ENCODE data around the gene SYT13. TPM values are rescaled to one million over a fixed set of nuclear protein-coding genes. Genes with fewer than 3 reads are reported as not detected.

SYT13 gene
- total RNA-seq, 1 donor from 2014 or later: 0.06 TPM

DNA sequence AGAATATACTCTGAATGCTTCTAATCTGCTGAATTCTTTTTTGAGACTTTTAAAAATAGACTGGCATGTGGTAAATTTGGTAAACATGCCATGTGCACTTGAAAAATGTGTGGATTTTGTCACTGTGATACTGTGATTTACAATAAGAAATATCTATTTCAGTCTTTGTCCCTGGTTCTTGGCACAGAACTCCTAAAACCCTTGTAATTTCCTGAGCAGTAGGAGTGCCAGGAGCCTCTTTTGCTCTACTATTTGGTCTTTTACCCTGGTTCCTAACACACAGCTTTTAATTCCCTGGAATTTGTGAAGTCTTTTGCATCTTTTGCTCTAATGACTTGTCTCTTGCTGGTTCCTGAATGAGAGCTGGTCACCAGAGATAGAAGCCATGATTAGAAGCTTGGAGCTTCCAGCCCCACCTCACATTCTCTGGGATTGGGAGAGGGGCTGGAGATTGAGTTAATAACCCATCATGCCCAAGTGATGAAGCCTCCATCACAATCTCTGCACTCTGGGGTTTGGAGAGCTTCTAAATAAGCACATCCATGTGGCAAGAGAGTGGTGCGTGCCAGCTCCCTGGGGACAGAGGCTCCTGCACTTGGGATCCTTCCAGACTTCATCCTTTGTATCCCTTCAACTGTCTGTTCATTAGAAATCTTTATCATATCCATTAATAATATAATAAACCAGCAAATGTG, 27.2 kb upstream of the SYT13 start:
- no peak for DNase-seq (ENCODE audit: extremely low read depth, low read depth, low spot score)

DNA sequence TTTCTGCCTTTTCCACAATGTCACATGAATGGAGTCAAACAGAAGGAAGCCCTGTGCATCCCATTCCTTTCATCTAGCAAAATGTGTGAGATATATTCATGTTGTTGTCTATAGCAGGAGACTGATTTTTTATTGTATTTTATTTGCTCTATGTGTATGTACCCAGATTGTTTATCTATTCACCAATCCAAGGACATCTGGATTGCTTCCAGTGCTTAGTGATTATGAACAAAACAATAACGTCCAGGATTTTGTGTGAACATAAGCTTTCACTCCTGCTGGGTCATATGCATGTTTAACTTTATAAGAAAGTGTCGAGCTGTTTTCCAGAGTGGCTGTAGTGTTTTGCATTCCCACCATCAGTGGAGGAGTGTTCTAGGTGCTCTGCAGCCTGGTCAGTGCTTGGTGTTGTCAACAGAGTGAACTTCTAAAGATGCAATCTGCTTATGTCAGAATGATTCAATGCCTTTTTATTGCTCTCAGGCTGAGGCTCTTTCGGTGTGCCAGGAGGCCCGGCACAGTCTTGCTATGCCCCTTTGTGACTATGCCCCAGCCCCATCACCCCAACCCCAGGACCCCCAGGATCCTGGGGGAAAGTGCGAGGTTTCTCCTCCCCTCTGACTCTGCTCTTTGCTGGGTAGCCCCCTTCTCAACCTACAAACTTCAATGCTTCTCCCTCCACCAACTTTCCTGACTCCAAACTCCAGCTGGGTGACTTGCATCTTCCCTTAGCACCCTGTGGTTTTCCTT, 19.9 kb upstream of the SYT13 start:
- no peak for DNase-seq (ENCODE audit: extremely low read depth, low read depth, low spot score)

DNA sequence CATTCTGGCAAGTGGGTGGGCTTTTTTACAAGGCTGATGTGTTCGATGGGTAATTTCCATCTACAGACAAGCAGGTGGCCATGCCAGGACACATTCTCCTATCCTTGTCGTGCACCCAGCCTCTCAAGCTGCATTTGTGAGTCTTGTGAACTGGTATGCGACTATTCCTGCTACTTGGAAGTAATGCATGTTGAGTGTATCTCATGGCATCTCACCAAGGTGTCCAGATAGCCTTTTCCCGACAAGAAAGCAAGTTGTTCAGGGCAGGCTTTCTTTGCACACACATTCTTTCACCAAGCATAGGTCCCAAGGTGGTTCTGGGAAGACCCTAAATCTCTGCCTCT, 18.8 kb upstream of the SYT13 start:
- no peak for DNase-seq (ENCODE audit: extremely low read depth, low read depth, low spot score)

DNA sequence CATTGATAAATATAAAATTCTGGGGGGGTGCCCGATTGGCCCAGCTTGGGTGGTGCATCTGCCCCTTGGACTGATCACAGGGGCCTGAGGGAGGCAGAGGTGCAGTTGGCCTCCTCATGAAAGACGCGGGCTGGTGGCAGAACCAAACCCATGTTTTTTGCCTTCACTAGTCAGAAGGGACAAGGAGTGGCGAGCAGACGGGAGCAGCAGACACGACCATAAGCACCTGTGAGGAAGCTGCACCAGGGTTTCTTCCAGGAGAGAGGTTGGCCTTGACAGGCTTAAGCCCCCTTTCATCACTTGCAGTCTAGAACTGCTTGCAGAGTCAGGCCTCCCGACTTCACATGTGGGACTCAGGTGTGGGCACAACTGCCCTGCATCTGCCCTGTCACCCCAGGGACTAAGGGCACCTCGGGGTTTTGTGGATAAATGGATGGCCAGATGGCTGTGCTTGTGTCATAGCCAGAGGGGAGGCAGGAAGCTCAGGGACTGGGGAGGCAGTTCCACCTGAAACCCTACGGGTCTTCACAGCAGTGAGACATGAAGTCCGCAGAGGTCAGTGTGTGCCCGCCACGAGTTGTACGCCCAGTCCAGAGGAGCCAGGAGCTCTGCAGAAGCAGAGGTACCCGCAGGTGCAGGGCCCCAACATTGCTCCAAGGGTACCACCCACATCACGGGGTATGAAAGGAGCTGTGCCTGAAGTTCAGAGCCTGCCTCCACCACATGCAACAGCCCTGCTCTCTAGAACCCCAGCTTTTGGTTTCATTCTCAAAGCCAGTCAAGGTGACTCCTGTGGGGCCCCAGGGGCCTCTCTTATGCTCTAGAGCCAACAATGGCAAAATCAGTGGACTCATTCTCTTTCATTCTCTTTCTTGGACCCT, 18.2 kb upstream of the SYT13 start:
- DNase-seq (ENCODE audit: extremely low read depth, low read depth, low spot score): no peak

DNA sequence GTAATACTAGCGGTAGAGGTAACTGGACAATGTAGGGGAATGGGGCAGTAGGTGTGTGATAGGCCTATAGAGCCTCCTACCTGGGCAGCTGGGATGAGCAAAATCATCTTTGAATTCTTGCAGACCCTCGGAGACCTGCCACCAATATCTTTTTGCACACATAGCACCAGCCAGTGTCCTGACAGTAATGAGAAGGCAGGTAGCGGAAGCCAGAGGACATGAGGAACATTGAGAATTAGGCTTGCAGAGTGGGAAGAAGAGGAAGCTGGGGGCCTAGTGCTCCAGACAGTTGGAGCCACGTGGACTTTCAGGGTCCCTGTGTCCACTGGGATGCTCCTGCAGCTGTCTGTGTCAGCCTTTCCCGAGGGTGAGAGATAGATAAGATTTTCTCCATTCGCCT, 17.2 kb upstream of the SYT13 start:
- DNase-seq (ENCODE audit: extremely low read depth, low read depth, low spot score): no peak

DNA sequence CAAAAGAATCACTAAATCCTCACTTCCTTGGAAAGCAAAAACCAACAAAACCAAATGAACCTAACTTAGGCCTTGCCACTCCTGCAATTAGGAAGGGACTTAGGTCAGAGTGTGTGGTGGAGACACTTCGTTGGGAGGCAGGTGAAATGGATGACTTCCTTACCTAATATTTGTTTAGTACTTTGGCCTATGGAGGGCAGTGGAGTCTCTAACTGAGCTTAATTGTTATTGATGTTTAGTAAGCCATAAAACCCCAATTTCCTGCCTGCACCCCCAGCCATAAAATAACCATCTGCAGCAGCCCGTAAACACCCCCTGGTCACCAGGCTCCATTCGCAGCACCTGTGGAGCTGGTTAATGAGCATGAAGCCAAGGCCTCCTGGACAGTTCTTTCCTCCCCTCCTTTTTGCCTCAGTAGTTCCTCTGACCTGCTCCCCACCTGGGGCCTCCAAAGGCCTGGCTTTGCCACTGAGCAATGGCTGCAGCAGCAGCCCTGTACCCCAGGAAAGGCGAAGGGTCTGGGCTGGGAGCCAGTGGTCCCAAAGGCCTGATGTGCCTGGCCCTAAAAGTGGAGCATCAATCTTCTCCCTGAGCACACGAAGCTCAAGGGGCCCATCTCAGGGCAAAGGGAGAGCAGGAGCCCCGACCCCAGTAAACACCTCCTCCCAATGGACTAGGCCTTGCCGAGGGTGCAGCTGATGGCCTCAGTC, 15.6 kb upstream of the SYT13 start:
- no peak for DNase-seq (ENCODE audit: extremely low read depth, low read depth, low spot score)

DNA sequence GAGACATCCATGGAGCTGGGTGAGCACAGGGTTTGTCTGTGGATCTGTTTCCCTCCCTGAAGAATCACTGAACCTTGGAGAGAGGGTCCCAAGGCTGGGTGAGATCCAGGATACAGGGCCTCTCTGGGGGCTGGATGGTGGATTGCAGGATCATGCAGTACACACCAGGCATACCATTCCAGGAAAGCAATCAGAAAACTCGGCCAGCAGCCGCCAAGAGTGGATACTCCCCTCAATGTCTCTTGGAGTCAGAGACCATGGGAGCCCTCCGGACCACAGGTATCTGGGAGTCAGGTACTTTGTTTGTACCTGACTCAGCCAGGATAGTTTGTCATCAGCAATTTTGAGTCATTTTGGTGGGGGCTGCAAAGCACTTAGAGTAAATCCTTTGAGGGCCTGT, 14.6 kb upstream of the SYT13 start:
- no peak for DNase-seq (ENCODE audit: extremely low read depth, low read depth, low spot score)

DNA sequence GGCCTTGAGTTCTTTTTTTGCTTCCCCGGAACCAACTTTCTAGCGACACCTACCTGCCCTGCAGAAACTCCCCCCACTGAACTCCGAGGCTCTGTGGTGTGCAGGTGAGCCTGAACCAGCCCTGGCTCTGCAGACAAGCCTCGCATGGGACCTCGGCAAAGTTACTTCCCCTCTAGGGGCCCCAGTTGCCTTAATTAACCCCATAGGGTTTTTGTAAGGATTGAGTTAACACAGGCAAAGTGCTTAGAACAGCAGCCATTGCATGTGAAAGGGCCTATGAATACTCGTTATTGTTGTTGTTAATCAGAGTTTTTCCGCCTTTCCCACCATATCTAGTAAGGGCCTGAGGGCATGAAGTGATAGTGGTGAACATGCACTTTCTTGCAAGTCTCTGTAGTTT, 12.6 kb upstream of the SYT13 start:
- no peak for DNase-seq (ENCODE audit: extremely low read depth, low read depth, low spot score)

DNA sequence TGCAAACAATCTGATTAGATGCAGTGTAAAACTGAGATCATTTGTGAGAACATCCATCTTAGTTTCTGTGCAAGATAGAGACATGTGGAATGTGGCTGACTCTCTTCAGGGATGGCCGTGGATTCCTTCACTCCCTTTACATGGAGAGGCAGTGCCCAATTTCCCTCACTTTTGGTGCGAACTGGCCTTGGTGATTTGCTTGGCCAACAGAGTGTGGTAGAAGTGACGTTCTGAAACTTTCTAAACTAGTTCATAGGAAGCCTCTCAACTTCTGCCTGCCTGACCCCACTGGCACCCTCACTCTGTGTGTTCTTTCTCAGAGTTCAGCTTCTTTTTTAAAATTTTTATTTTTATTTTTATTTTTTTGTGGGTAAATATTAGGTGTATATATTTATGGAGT, 9.9 kb upstream of the SYT13 start:
- no peak for DNase-seq (ENCODE audit: extremely low read depth, low read depth, low spot score)

DNA sequence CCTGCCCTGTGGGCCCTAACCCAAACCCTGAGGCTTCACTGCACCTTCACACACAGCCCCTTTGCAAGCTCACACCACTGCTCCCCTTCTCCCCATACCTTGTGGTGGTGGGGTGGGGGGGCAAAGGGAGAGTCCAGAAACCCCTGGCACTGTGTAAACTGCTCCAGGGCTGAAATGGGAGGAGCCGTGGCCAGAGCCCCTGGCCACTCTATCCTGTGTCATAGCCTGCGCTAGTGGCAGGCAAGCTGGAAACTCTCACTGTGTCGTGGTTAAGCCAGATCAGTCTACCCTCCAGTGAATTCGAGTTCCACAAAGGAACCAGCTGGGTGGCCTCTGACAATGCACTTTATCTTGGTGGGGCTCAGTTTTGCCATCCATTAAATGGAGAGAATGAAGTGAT, 8.4 kb upstream of the SYT13 start:
- DNase-seq (ENCODE audit: extremely low read depth, low read depth, low spot score): no peak

DNA sequence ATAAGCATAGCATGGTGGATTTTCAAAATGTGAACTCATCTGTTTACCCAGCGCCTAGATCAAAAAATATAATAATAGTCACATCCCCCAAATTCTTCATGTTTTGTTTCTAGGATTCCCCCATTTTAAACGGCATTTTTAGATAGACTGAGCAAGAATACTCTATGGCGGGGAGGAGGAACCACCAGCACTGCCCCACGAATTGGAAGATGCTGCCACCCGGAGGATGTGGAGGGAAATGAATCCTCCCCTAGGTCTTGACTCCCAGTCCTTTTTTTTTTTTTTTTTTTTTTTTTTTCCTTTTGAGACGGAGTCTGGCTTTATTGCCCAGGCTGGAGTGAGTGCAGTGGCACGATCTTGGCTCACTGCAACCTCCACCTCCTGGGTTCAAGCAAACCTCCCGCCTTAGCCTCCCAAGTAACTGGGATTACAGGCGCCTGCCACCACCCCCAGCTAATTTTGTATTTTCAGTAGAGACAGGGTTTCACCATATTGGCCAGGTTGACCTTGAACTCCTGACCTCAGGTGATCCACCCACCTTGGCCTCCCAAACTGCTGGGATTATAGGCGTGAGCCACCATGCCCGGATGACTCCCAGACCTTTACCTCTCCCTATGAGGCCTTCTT, 7.5 kb upstream of the SYT13 start:
- DNase-seq (ENCODE audit: extremely low read depth, low read depth, low spot score): peak; percentile 56

DNA sequence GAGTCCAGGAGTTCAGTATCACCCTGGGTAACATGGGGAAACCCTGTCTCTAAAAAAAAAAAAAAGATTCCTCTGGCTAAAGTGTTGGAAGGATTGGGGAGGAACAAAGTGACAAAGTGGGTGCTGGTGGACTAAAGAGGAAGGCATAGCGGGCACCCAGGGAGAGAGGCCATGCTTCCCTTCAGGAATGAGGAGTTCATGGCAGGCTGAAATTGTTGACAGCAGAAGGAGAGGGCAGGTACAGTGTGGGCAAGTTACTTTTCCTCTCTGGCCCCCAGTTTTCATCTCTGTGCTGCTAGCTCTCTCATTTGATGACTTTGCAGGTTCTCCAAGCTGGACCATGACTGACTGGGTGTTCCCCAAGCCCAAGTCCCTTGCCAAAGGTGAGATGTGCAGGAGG, 4.4 kb upstream of the SYT13 start:
- DNase-seq (ENCODE audit: extremely low read depth, low read depth, low spot score): no peak

DNA sequence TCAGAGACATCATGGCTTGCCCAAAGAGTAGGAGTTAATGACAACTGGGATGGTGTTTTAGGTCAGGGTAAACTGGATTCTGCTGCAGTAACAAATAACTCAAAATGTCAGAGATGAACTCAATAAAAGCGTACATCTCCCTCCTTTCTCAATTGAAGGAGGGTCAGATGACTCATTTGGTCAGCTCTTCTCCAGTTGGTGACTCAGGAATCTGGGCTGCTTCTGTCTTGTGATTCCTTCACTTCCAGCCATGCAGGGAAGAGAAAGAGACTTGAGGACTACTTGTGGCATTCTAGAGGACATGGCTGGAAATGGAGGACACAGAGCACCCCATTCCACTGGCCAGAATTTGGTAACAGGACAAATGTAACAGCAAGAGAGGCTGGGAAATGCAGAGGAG, 3.2 kb upstream of the SYT13 start:
- DNase-seq (ENCODE audit: extremely low read depth, low read depth, low spot score): no peak

DNA sequence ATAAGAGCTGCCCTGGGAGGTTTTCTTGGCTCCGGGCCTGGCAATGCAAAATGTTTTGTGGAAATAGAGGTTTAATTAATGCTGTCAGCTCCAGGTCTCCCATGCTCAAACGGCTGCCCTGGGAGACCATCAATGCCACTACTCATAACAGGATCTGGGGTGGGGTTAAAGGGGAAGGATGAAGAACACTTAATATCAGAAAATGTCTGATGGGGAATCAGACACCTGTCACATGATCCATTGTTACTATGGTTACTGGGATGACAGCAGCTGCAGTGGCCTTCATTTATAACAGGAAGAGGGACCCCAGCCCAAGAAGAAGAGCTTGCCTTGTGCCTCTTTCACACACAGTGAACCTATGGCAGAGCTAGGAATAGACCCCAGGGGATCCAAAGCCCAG, 2.2 kb upstream of the SYT13 start:
- DNase-seq (ENCODE audit: extremely low read depth, low read depth, low spot score): no peak

DNA sequence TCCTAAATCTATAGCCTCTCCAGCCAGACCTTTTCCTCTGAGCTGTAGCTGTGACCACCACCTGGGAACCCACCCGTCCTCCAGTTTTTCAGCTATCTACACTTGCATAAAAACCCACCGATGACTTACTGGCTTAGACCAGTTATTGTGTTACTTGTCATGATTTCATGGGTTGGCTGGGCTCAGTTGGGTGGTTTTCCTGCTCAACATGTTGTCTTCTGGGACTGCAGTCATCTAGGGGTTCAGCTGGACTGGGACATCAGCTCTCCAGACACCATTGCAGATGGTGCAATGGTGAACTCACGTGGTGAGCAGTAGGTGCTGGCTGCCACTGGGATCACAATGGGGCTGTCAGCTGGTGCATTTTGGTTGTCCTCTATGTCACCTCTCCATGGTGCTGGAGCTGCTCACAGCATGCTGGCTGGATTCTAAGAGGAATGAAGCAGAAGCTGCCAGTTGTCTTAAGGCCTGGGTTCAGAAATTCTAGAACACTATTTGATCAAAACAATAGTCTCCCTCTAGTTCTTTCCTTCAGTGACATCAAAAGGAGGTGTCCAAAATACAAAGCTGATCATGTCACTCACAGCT, 1.3 kb upstream of the SYT13 start:
- no peak for DNase-seq (ENCODE audit: extremely low read depth, low read depth, low spot score)

DNA sequence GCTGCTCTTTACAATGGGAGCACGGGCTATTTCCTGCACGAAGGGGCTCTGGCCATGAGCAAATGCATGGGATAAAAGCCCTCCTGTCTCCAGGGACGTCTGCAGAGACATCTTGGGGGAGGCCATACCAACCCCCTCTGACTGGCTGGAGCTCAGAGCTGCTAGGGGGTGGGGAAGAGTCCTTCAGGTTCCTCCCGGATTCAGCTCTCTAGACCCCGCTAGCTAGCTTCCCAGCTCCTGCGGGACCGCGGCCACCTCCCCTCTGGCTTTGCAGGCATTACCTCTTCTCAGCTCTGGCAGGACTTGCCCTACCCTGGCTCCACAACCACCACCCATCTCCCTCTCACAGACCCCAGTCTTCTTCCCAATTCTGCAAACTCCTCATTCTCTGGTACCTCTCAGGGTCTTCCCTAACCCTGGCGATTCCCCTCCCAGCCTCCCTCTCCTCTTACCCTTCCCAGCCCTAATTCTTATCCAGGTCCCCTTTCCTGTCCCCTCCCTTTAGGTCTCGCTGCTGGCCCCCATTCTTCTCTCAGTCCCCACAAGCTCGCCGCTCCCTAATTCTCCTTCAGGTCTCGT, 802 bp downstream of the SYT13 start:
- DNase-seq (ENCODE audit: extremely low read depth, low read depth, low spot score): no peak

DNA sequence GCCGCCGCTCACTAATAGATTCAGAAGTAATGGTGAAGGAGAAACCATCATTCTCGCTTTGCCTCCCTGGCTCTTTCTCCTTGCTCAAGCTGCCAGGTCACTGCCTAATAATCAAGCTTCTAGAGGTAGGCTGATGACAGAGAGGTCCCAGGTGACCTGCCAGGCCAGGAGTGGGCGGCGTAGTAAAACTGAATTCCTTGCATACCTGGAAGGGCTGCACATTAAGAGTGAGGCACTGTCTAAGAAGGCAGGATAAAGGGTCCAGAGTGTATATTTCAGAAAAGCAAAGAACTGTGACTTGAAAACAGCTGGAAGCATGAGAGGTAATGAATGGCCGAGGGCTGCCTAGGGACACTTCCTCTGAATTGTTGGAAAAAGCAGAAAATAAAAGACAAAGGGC, 4.1 kb downstream of the SYT13 start:
- DNase-seq (ENCODE audit: extremely low read depth, low read depth, low spot score): no peak

DNA sequence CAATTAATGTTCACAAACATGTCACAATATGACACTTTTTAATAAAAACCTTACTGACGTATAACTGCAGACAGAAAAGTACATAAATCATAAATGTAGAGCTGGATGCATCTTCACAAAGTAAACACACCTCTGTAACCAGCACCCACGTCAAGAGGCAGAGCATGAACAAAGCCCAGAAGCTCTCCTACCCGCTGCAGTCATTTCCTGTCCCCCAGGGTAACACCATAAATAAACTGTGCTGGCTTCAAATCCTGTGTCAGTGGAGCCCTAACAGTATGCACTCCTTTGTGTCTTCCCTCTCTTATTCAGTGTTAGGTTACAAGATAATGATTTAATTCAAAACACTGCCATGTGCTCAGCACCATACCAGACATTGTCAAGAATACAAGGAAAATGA, 5.7 kb downstream of the SYT13 start:
- DNase-seq (ENCODE audit: extremely low read depth, low read depth, low spot score): no peak

DNA sequence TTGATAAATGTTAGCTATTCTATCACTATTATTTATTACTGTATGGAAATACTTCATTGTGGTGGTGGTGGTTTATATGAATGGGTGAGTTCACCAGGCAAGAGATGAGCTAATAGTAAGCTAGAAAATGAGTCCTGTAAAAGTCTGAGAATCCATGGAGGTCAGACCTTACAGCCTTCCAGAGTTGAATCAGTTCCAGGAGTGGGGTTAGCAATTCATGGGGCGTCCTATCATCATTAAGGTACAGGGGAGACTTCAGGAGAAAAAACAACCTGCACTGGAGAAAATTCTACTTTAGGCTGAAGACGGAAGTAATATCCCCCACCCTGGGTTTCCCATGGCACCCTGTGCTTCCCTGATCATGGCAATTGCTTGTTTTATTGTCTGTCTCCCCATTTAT, 6.5 kb downstream of the SYT13 start:
- DNase-seq (ENCODE audit: extremely low read depth, low read depth, low spot score): no peak

DNA sequence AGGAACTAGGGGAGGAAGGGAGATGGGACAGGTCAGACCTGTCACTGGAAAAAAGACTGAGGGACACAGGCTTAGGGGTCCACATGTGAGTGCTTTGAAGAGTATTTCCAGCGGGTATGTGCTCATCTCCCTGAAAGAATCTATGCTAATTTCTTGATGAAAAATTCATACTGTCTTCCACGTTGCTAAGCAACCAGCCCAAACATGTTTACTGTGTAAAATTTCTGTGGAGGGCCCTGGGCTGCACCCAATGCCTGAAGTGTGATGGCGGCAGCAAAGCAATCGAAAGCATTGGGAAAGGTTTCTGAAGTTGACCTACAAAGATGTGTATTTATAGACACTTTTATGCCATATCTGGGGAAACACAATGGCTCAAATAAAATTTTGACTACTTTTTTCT, 7.4 kb downstream of the SYT13 start:
- no peak for DNase-seq (ENCODE audit: extremely low read depth, low read depth, low spot score)
